PC-3 (cell line): ENCODE data around the gene RPL39. TPM values are rescaled to one million over a fixed set of nuclear protein-coding genes. Genes with fewer than 3 reads are reported as not detected.
"Not testable (repeated sequence)": the region's sequence is repeated elsewhere in the genome, so short reads cannot be mapped to it uniquely, and the experiment has no call there.

Experiments
- ATAC-seq: fragments of 200-7000 bp; cut with Tn5 transposase; 2 replicates; pipeline ENCODE4 v1.9.1; 2020; ENCODE audit warnings: mild to moderate bottlenecking, moderate library complexity
- BruUV-seq: library from RNA; stranded (reverse); fragments of 400-500 nt; replicated peaks from 2 replicates; lab custom pipeline; 2021; lab: Mats Ljungman, UMichigan
- CTCF ChIA-PET: fragments of 300-600 bp; sonication (Branson Sonifier 250); formaldehyde crosslinking; loops from one replicate; lab custom pipeline; 2022; ENCODE audit warnings: antibody characterized with exemption; lab: Charles Lee
- POLR2A ChIA-PET: fragments of 300-600 bp; sonication (Branson Sonifier 250); formaldehyde crosslinking; loops from one replicate; lab custom pipeline; 2022; ENCODE audit warnings: antibody characterized with exemption; ENCODE audit not compliant: unreplicated experiment; lab: Charles Lee
- DNase-seq: peaks from one replicate; pipeline ENCODE4 v3.0.0-alpha.2; 2015
- H2AFZ ChIP-seq: fragments of 300-600 bp; sonication (generic); 2 replicates; pipeline ENCODE4 v1.6.0; 2016; ENCODE audit warnings: antibody characterized with exemption, low read length
- H3F3A ChIP-seq: fragments of 300-600 bp; sonication (generic); one replicate; pipeline ENCODE4 v1.6.0; 2017; ENCODE audit warnings: antibody characterized with exemption, low read length, control low read depth, mild to moderate bottlenecking; ENCODE audit not compliant: unreplicated experiment
- H3K27ac ChIP-seq: fragments of 300-600 bp; sonication (generic); 2 replicates; pipeline ENCODE4 v1.5.1; 2016; ENCODE audit warnings: mild to moderate bottlenecking, low read length
- H3K27me3 ChIP-seq: fragments of 300-600 bp; sonication (generic); 2 replicates; pipeline ENCODE4 v1.6.1; 2016; ENCODE audit warnings: low read length, mixed read lengths
- H3K36me3 ChIP-seq: fragments of 300-600 bp; sonication (generic); 2 replicates; pipeline ENCODE4 v1.6.1; 2016; ENCODE audit warnings: low read depth, mixed run types, low read length, mixed read lengths
- H3K4me1 ChIP-seq: fragments of 300-600 bp; sonication (generic); 2 replicates; pipeline ENCODE4 v1.5.1; 2016; ENCODE audit warnings: low read length; ENCODE audit not compliant: insufficient read depth
- H3K4me2 ChIP-seq: fragments of 300-600 bp; sonication (generic); 2 replicates; pipeline ENCODE4 v1.6.0; 2016; ENCODE audit warnings: low read length
- H3K4me3 ChIP-seq: fragments of 300-600 bp; sonication (generic); 2 replicates; pipeline ENCODE4 v1.5.1; 2016; ENCODE audit warnings: mild to moderate bottlenecking, low read length, mixed read lengths
- H3K79me2 ChIP-seq: fragments of 300-600 bp; sonication (generic); 2 replicates; pipeline ENCODE4 v1.6.1; 2017; ENCODE audit warnings: low read length, mixed read lengths
- H3K9ac ChIP-seq: fragments of 300-600 bp; sonication (generic); 2 replicates; pipeline ENCODE4 v1.6.0; 2016; ENCODE audit warnings: mild to moderate bottlenecking, low read length
- H3K9me2 ChIP-seq: fragments of 300-600 bp; sonication (generic); replicated peaks from 2 replicates; pipeline ENCODE4 v1.6.1; 2016; ENCODE audit warnings: mixed run types, low read length, mixed read lengths
- H3K9me3 ChIP-seq: fragments of 300-600 bp; sonication (generic); 2 replicates; pipeline ENCODE4 v1.6.1; 2016; ENCODE audit warnings: low read length, mixed read lengths
- H4K20me1 ChIP-seq: fragments of 300-600 bp; sonication (generic); 2 replicates; pipeline ENCODE4 v1.6.1; 2016; ENCODE audit warnings: low read length, mixed read lengths
- CTCF ChIP-seq: fragments of 300-600 bp; sonication (generic); conservative IDR thresholded peaks from 2 replicates; pipeline ENCODE4 v1.5.1; 2017; ENCODE audit warnings: antibody characterized with exemption, low read depth, mild to moderate bottlenecking, low read length
- EZH2 ChIP-seq: fragments of 300-600 bp; sonication (generic); IDR thresholded peaks from one replicate; pipeline ENCODE4 v1.6.1; 2017; ENCODE audit warnings: antibody characterized with exemption, mild to moderate bottlenecking, low read length; ENCODE audit not compliant: unreplicated experiment
- EZH2phosphoT487 ChIP-seq: fragments of 300-600 bp; sonication (generic); IDR thresholded peaks from 2 replicates; pipeline ENCODE4 v1.6.1; 2018; ENCODE audit warnings: mild to moderate bottlenecking, antibody characterized with exemption, low read length, borderline replicate concordance
- intact Hi-C: fragments of 100-400 bp; cut with micrococcal nuclease; formaldehyde crosslinking; loops from 2 replicates; pipeline ENCODE4 v1.9.0; 2023
- total RNA-seq: library from RNA; depleted of rRNA; stranded (reverse); fragments of >200 nt; gene quantifications from 2 replicates; pipeline ENCODE4 v1.2.3, GENCODE V29; 2014

The RPL39 gene
- total RNA-seq, 1 experiment from 2014 or later: 1,578 TPM

GRCh38 chrX:119775517-119776238, 15.8 kb downstream of the RPL39 start:
- no peak for TF ChIP-seq EZH2
- no peak for TF ChIP-seq EZH2phosphoT487
- no peak for TF ChIP-seq CTCF
- Histone ChIP-seq H4K20me1 (no peaks in the 10 kb centered on the region), H3K9ac (no peak overlapping the region), H3K27me3 (no peaks in the 10 kb centered on the region), H3K79me2 (no peaks in the 10 kb centered on the region), H3F3A (no peaks in the 10 kb centered on the region), H3K4me1 (no peaks in the 10 kb centered on the region), H3K9me3 (no peaks in the 10 kb centered on the region), H3K27ac (no peak overlapping the region), H3K9me2 (no peaks in the 10 kb centered on the region), H3K36me3 (no peaks in the 10 kb centered on the region), H2AFZ (no peak overlapping the region), H3K4me3 (no peak overlapping the region), H3K4me2 (no peak overlapping the region)
- ChIA-PET POLR2A (no interaction called here), CTCF (no interaction called here)
- ATAC-seq (no peak), DNase-seq (no peak)
- BruUV-seq: no TSS peak
- intact Hi-C loops: no loop called here

- H3K4me1 ChIP-seq, H2AFZ ChIP-seq, ATAC-seq, CTCF ChIA-PET, H3K27ac ChIP-seq, POLR2A ChIA-PET, H3K36me3 ChIP-seq, H4K20me1 ChIP-seq, H3F3A ChIP-seq, H3K9me2 ChIP-seq, H3K79me2 ChIP-seq, H3K4me3 ChIP-seq, H3K9ac ChIP-seq, BruUV-seq, H3K4me2 ChIP-seq, H3K9me3 ChIP-seq, intact Hi-C loops, H3K27me3 ChIP-seq, DNase-seq: not testable (repeated sequence)
Observed at GRCh38 chrX:119769388-119769787, 22.0 kb downstream of the RPL39 start.

DNA sequence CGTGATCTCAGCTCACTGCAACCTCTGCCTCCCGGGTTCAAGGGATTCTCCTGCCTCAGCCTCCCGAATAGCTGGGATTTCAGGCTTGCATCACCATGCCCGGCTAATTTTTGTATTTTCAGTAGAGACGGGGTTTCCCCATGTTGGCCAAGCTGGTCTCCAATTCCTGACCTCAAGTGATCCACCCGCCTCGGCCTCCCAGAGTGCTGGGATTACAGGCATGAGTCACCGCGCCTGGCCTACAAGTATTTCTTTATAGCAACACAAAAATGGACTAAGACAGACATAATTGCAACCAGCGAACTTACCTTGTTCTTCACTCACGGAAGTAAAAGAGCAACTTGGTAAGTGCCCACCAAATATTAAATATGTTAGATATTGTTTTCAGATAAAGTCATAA, 23.0 kb downstream of the RPL39 start:
- H3F3A ChIP-seq, H3K36me3 ChIP-seq, DNase-seq, H3K9me3 ChIP-seq, H3K9ac ChIP-seq, BruUV-seq, H4K20me1 ChIP-seq, H3K79me2 ChIP-seq, CTCF ChIA-PET, H3K4me3 ChIP-seq, ATAC-seq, POLR2A ChIA-PET, H3K9me2 ChIP-seq, H3K27ac ChIP-seq, H3K27me3 ChIP-seq, H3K4me2 ChIP-seq, H3K4me1 ChIP-seq, H2AFZ ChIP-seq, intact Hi-C loops: not testable (repeated sequence)
